NCI-H460 (cell line): Measurements from ENCODE around the gene WFDC1. TPM values are rescaled to one million over a fixed set of nuclear protein-coding genes. Genes with fewer than 3 reads are reported as not detected.

ENCODE experiments used
- DNase-seq: peaks from one replicate; pipeline ENCODE4 v3.0.0-alpha.2; 2016; ENCODE audit warnings: low read depth; ENCODE audit errors: extremely low read depth
- total RNA-seq: library from RNA; depleted of rRNA; stranded (reverse); fragments of >200 nt; shearing (Covaris generic); gene quantifications from 2 replicates; pipeline ENCODE4 v1.2.3, GENCODE V29; 2014

Gene WFDC1
- total RNA-seq, 1 experiment from 2014 or later = not detected

GRCh38 chr16:84299734-84300440 lies 5.2 kb downstream of the WFDC1 start:
- DNase-seq = no peak

DNA sequence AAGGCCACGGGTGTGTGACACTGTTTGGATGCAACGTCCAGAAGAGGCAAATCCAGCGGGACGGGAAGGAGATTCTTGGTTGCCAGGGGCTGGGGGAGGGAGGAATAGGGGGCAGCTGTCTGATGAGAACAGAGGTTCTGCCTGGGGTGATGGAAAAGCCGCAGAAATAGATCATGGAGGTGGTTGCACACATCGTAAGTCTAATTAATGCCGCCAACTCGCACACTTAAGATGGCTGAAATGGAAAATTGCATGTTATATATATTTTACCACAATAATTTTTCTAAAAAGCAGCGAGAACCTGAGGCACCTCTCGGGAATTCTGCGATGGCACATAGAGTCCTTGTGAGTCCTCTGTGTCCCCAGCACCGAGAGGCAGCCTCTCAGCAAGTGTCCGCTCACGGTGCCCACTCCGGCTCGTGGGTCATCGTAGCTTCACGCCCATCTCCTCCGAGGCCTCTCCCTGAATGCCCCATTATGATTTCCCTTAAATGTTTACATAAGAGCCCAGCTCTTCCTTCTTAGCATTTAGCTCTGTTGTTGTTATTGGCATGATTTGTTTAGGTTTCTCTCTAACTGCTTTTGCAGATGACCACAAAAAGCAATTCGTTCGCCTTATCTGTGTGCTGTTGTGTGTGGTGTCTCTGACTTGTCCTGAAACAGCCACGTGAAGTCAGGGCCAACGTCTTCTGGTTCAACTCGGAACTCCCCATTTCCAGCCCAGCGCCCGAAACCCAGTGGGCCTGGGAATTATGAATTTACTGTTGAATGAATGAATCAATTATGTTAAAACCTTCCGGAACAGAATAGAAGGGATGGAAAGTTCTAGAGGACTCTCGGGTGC lies 7.7 kb downstream of the WFDC1 start:
- DNase-seq = no peak

GRCh38 chr16:84303023-84303422 lies 8.3 kb downstream of the WFDC1 start:
- no peak for DNase-seq

- DNase-seq = no peak
These were observed 8.8 kb downstream of the WFDC1 start for GRCh38 chr16:84303516-84303915.

- no peak for DNase-seq
These were observed 11.9 kb downstream of the WFDC1 start for GRCh38 chr16:84306564-84306963.

- DNase-seq = no peak
These were observed 12.7 kb downstream of the WFDC1 start for GRCh38 chr16:84307209-84307954.

GRCh38 chr16:84308120-84308519 lies 13.4 kb downstream of the WFDC1 start:
- DNase-seq = peak; percentile 36

DNA sequence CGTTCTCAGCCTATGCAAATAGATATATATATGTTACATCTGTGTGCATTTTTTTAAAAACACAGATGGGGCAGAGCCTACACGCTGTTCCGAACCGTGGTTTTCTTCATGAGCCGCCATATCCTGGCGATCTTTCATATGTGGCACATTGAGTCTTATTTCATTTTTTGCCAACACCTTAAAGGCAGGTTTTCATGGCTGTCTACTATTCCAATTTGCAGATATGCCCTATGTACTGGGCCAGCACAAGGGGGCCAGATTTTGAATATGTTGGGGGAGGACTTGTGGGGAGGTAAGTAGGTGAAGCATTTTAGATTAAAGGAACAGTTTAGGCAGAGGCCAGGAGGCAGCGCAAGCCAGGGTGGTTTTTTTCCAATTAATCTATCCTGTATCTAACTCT lies 16.0 kb downstream of the WFDC1 start:
- no peak for DNase-seq

DNA sequence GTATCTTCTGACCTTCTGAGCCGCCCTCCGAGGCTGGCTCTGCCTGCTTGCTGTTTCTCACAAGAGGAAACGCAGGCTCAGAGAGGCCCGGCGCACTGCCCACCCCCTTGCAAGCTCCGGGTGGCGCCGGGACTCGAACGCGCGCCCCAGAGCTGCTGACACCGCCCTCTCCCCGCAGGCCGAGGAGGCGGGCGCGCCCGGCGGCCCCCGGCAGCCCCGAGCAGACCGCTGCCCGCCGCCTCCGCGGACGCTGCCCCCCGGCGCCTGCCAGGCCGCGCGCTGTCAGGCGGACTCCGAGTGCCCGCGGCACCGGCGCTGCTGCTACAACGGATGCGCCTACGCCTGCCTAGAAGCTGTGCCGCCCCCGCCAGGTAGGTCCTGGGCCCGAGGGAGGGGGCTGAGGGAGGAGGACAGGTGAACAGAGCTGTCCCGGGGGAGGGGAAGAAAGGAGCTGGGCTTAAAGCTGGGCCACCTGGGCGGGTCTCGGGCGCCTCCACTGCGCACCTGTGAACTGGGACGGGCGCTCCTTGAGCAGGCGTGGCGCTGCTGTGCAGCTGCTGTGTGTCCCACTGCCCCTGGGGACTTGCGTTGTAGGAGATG lies 18.2 kb downstream of the WFDC1 start:
- no peak for DNase-seq

DNA sequence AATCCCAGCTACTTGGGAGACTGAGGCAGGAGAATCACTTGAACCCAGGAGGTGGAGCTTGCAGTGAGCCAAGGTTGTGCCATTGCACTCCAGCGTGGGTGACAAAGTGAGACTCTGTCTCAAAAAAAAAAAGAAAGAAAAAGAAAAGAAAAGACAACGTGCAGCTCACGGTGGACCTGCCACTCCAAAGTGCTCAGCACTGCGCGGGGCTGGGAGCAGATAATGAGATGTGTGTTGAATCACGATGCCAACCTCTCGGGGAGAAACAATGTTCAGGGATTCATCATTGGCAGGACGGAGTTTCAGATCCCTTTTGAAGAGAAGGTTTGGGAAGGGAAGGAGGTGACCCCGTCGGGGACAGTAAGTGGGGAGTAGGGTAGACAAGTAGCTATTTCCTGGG lies 19.2 kb downstream of the WFDC1 start:
- no peak for DNase-seq

DNA sequence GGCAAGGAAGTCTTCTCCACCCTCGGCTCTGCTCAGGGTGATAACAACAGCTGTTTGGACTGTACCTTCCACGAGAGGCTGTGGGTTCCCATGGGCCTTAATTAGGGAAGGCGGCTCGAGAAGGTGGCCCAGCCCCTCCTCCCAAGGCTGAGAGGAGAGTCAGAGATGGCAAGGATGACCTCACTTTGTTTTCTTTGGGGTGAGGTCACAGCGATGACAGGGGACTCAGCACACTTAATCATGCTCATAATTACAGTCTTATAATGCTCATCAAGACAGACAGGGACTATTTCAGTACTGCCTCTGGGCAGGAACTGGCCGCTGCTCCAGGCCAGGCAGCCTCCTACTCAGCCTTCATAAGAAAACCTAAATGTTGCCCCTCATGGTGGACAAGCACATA lies 19.7 kb downstream of the WFDC1 start:
- DNase-seq = no peak

- no peak for DNase-seq
These were observed 20.1 kb downstream of the WFDC1 start for GRCh38 chr16:84314814-84315213.

DNA sequence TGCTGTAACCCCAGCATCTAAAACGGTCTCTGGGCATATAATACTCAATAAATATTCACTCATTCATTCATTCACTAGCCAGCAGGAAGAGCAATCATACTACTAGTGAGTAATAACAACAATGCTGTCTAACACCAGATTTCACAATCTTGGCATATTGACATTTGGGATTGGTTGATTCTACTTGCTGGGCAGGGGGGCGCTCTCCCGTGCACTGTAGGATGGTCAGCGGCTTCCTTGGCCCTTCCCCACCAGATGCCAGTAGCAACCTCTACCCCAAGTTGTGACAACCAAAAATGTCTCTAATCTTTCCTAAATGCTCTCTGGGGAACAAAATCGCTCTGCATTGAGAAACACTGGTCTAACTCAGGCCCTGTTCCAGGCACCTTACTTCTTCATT lies 20.7 kb downstream of the WFDC1 start:
- DNase-seq = no peak

DNA sequence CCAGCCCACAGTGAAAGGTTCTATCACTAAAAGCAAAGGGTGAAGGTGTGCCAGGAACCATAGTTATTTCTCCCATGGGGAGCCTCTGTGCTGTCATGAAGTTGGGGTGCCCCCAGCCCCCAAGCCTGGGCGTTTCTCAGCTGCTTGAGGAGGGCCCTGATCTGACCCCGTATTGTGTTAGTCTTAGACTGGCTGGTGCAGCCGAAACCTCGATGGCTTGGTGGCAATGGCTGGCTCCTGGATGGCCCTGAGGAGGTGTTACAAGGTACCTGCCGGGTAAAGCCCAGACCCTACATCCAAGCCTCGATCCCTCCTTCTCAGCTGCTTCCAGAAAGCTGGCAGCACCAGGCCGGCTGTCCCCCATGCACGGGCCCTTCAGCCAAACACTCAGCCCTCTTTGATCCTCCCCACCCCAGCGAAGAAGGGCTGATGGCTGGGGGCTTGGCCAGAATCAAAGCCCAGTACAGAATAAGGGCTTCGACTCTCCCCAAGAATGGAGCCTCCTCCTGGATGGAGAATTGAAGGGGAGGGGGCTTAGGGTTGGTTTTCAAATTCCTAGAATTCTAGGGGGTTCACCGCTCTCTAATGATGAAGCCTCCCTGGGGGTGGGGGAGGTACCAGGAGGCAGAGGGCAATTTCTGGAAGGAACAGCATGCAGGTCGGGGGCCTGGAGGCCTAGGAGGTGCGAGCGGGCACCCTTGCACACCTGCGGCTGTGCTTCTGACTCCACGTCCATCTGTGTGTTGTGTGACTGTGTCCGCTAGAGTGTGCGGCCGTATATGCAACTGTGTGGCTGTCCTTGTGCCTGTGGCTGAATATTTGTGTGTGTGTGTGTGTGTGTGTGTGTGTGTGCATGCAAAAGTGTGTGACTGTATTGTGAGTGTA lies 23.7 kb downstream of the WFDC1 start:
- DNase-seq = no peak

DNA sequence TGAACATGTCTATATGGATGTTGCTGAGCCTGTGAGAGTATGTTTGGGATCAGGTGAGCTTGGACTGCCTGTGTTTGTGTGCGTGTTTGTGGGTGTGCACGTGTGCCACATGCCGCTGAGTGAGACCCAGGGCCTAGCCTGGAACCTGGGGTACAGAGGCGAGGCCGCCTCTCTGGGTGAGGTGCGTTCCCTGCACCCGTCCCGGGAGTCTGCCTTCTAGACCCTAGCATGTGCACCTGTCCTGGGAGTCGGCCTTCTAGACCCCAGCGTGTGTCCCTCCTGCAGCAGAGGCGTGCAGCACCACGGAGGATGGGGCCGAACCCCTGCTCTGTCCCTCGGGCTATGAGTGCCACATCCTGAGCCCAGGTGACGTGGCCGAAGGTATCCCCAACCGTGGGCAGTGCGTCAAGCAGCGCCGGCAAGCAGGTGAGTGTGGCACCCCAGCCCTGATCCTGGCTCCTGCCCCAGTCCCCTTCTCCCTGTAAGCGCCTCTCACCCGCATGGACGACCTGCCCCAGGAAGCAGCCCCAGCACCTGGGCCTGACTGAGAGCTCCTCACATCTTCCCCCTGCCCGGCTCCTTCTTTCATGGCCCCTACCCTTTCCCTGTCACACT lies 24.6 kb downstream of the WFDC1 start:
- no peak for DNase-seq

GRCh38 chr16:84320511-84320910 lies 25.8 kb downstream of the WFDC1 start:
- DNase-seq = no peak

DNA sequence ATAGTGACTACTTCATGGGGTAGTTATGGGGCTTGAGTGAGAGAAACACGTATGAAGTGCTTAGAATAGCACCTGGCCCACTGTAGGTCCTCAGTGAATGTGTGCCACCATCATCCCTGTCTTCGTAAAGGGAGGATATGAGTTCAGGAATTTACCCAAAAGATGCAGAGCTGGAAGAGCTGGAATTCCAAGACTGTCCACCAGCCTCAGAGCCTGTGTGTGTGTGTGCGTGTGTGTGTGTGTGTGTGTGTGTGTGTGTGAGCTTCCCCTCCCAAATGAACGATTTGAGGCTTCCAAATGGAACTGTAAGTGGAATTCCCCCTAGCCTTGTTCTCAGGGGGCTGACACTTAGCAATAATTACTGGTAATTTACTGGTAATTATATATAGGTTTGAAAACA lies 27.3 kb downstream of the WFDC1 start:
- DNase-seq = no peak

GRCh38 chr16:84322749-84323148 lies 28.1 kb downstream of the WFDC1 start:
- no peak for DNase-seq

GRCh38 chr16:84323606-84324005 lies 28.9 kb downstream of the WFDC1 start:
- no peak for DNase-seq
